ENCODE data around the gene FSD1. TPM values are rescaled to one million over a fixed set of nuclear protein-coding genes. Genes with fewer than 3 reads are reported as not detected.

The FSD1 gene
- polyA plus RNA-seq, 1 donor from 2014 or later: 114 TPM

GRCh38 chr19:4305659-4306058, 1.3 kb downstream of the FSD1 start:
- Histone ChIP-seq H3F3A (ENCODE audit: insufficient read depth, low read length, poor library complexity, severe bottlenecking) (no peaks in the 10 kb centered on the region), H3K36me3 (ENCODE audit: insufficient read depth, low read length) (peaks cover 5% of the 10 kb centered on the region), H3K9me2 (ENCODE audit: insufficient read depth, low read length) (no peaks in the 10 kb centered on the region), H3K79me2 (replicated peaks; ENCODE audit: insufficient read depth, low read length) (no peaks in the 10 kb centered on the region), H3K4me3 (ENCODE audit: low read length) (peak overlapping the region; percentile 69), H3K27ac (ENCODE audit: low read length) (no peak overlapping the region), H3K9me3 (ENCODE audit: low read length) (no peaks in the 10 kb centered on the region), H3K27me3 (ENCODE audit: insufficient read depth, low read depth, low read length) (no peaks in the 10 kb centered on the region), H4K20me1 (ENCODE audit: insufficient read depth) (no peaks in the 10 kb centered on the region), H3K4me2 (ENCODE audit: low read length) (no peak overlapping the region), H2AFZ (ENCODE audit: low read depth, low read length) (no peak overlapping the region), H3K9ac (ENCODE audit: low read length) (peak overlapping the region; percentile 69)
- no peak for TF ChIP-seq RAD21 (conservative IDR thresholded peaks at IDR 0.05)
- no peak for TF ChIP-seq REST (IDR thresholded peaks at IDR 0.05; ENCODE audit: borderline replicate concordance)
- TF ChIP-seq EZH2 (IDR thresholded peaks at IDR 0.05; ENCODE audit: borderline replicate concordance, insufficient read depth, low read length, poor library complexity, severe bottlenecking): no peak
- no peak for TF ChIP-seq POLR2AphosphoS5 (IDR thresholded peaks at IDR 0.05)

- Histone ChIP-seq H3K9me3 (ENCODE audit: low read length) (no peaks in the 10 kb centered on the region), H3K4me2 (ENCODE audit: low read length) (no peak overlapping the region), H2AFZ (ENCODE audit: low read depth, low read length) (no peak overlapping the region), H4K20me1 (ENCODE audit: insufficient read depth) (no peaks in the 10 kb centered on the region), H3F3A (ENCODE audit: insufficient read depth, low read length, poor library complexity, severe bottlenecking) (no peaks in the 10 kb centered on the region), H3K79me2 (replicated peaks; ENCODE audit: insufficient read depth, low read length) (no peaks in the 10 kb centered on the region), H3K4me3 (ENCODE audit: low read length) (no peak overlapping the region), H3K36me3 (ENCODE audit: insufficient read depth, low read length) (peaks cover 10% of the 10 kb centered on the region), H3K9me2 (ENCODE audit: insufficient read depth, low read length) (no peaks in the 10 kb centered on the region), H3K9ac (ENCODE audit: low read length) (no peak overlapping the region), H3K27me3 (ENCODE audit: insufficient read depth, low read depth, low read length) (no peaks in the 10 kb centered on the region), H3K27ac (ENCODE audit: low read length) (no peak overlapping the region)
- TF ChIP-seq POLR2AphosphoS5 (IDR thresholded peaks at IDR 0.05) (no peak), RAD21 (conservative IDR thresholded peaks at IDR 0.05) (no peak), REST (IDR thresholded peaks at IDR 0.05; ENCODE audit: borderline replicate concordance) (no peak), CTCF (IDR thresholded peaks at IDR 0.05; ENCODE audit: poor library complexity, severe bottlenecking) (no peak), EP300 (conservative IDR thresholded peaks at IDR 0.05; ENCODE audit: poor library complexity, severe bottlenecking) (no peak), EZH2 (IDR thresholded peaks at IDR 0.05; ENCODE audit: borderline replicate concordance, insufficient read depth, low read length, poor library complexity, severe bottlenecking) (no peak), MXI1 (conservative IDR thresholded peaks at IDR 0.05; ENCODE audit: poor library complexity, severe bottlenecking) (no peak), SMC3 (conservative IDR thresholded peaks at IDR 0.05; ENCODE audit: poor library complexity) (no peak), TAF1 (IDR thresholded peaks at IDR 0.05; ENCODE audit: low read depth) (no peak)
Measured at GRCh38 chr19:4310247-4311121, 6.1 kb downstream of the FSD1 start.
